ENCODE data around the gene FARP2. TPM values are rescaled to one million over a fixed set of nuclear protein-coding genes. Genes with fewer than 3 reads are reported as not detected.

Gene FARP2
- total RNA-seq, 4 donors from 2014 or later: 42.7 to 229 (median 93.2) TPM

DNA sequence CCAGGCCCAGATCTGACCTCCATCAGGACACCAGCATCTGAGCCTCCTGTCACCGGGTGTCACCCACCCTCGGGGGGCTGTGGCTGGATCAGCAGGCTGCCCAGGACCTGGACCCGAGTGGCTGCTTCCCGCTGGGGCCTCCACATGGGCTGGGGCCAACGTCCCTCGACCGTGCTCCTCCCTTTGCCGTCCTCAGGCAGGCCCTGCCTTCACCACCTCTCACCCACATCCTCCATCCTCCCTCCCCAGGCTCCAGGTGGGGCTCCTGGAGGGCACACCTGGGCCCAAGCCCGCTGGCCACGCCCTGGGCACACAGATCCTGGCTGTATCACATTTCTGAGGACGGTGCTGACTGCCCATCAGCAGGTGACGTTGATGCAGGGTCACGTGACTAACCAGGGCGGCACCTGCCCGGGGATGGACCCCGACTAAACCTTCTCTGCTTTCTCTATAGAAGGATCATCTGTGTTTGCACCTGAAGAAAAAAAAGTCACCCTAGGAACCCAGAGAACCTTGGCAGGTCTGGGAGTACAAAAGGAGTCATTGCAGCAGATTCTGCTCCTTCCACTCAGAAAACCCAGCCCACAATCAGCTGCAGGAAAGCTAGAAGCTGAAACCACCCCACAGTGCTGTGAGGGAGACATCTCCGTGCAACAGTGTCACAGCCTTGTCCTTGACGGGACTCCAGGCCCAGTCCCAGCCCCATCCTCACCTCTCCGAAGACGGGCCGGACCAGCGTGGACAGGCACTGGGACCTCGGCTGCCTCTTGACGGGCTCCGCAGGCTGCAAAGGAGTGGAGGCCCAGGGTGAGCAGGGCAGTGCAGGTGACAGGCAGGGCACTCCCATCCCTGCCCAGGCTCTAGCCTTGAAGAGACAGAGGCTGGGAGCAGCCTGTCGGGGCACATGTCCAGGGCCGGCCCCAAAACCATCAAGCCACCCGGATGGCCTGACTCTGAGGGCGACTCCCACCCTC, 141.1 kb downstream of the FARP2 start:
- no peak for DNase-seq (ENCODE audit: low spot score in 2 of 2)
- no peaks in the 10 kb centered on the region for H3K27me3 ChIP-seq
- peaks cover 0 to 96% (median 3%) of the 10 kb centered on the region in 3 donors for H3K36me3 ChIP-seq
- TF ChIP-seq EP300 (IDR thresholded peaks at IDR 0.05) (no peak), POLR2A (IDR thresholded peaks at IDR 0.05) (no peak)
- TF ChIP-seq, protein P1, sequence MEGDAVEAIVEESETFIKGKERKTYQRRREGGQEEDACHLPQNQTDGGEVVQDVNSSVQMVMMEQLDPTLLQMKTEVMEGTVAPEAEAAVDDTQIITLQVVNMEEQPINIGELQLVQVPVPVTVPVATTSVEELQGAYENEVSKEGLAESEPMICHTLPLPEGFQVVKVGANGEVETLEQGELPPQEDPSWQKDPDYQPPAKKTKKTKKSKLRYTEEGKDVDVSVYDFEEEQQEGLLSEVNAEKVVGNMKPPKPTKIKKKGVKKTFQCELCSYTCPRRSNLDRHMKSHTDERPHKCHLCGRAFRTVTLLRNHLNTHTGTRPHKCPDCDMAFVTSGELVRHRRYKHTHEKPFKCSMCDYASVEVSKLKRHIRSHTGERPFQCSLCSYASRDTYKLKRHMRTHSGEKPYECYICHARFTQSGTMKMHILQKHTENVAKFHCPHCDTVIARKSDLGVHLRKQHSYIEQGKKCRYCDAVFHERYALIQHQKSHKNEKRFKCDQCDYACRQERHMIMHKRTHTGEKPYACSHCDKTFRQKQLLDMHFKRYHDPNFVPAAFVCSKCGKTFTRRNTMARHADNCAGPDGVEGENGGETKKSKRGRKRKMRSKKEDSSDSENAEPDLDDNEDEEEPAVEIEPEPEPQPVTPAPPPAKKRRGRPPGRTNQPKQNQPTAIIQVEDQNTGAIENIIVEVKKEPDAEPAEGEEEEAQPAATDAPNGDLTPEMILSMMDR (IDR thresholded peaks at IDR 0.05): no peak
- H3K9me3 ChIP-seq: no peaks in the 10 kb centered on the region
- H3K4me3 ChIP-seq: no peak overlapping the region
- no peaks in the 10 kb centered on the region for H3K4me1 ChIP-seq
- H3K27ac ChIP-seq: no peak overlapping the region
- 86 to 90% methylated on average over 26 to 29 of the region's 29 CpGs for WGBS, 2 donors

DNA sequence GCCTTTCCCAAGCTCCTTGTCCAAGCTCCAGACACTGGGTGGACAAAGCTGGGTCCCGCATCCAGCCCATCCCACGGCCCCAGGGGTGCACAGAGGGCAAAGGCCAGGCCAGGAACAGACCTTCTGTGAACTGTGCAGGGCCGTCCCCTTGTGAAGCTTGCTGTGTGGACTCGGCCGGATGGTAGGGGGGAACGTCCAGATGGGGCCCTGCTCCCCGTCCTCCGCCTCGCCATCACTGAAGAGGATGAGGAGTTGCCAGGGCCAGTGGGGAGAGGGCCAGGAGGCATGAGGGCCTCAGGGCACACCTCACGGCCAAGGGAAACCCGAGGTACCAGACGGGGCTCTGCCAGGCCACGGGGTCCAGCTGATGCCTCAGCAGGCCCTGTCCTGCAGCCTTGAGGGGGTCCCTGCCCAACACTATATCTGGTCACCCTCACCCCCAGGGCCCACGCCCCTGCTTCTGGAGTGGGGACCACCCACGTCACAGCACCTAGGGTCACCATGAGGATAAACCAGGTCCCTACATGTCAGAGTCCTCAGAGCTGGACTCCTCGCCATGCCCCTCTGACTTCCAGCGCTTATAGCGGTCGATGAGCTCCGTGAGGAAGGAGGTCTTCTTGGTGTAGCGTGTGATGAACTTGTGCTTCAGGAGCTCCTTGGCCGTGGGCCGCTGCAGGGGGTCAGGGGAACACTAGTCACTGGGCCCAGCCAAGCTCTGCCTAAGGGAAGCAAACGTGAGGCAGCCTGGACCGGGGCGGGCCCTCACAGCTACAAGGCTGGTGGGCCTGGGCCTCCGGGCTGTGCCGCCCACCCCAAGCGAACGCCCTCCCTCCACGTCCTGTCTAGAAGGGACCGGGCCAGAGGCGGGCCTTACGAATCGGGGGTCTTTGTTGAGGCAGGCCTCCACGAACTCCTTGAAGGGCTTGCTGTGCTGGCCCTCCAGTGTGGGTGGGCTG, 142.3 kb downstream of the FARP2 start:
- TF ChIP-seq POLR2A (IDR thresholded peaks at IDR 0.05) (no peak), EP300 (IDR thresholded peaks at IDR 0.05) (no peak)
- TF ChIP-seq, protein P1 (IDR thresholded peaks at IDR 0.05): no peak
- 86 to 91% methylated on average over 24 to 30 of the region's 36 CpGs for WGBS, 2 donors

DNA sequence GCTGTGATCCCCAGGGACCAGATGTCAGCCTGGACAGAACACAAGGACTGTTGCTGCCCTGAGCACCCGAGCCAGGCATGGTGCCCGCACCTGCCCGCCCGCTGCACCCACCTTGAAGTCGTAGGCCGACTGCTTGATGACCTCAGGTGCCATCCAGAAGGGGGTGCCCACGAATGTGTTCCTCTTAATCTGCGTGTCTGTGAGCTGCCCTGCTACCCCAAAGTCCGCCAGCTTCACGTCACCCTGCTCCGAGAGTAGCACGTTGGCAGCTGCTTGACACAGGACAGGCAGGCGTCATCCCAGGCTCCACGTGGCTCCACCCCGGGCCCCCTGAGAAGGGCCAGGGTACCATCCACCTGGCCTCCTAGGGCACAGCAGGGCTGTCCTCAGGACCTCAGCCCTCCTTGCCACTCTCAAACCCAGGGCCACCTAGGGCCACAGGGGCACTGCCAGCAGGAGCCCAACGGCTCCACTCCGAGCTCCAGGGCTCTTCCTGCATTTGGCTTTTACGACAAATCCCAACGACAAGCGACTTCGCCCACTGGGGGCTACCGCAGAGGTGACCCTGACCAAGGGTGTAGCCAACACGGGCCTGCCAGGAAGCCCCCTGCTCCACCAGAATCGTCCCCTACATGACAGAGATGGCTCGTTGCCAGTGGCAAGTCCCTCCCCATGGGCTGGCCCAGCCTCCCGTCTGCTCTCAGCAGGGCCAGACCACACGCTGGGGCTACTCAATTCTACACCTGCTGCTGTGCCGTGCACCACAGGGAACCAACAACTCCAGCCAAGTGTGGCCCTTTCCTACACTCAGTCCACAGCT, 143.3 kb downstream of the FARP2 start:
- WGBS, 2 donors: 76 to 78% methylated on average over 16 to 26 of the region's 28 CpGs
- no peak for TF ChIP-seq POLR2A (IDR thresholded peaks at IDR 0.05)
- TF ChIP-seq, protein P1 (IDR thresholded peaks at IDR 0.05): no peak
- TF ChIP-seq EP300 (IDR thresholded peaks at IDR 0.05): no peak
- peaks cover 0 to 91% (median 2%) of the 10 kb centered on the region in 3 donors for H3K36me3 ChIP-seq
- no peaks in the 10 kb centered on the region for H3K27me3 ChIP-seq
- no peak overlapping the region for H3K27ac ChIP-seq
- H3K4me1 ChIP-seq: no peaks in the 10 kb centered on the region
- no peak overlapping the region for H3K4me3 ChIP-seq
- H3K9me3 ChIP-seq: no peaks in the 10 kb centered on the region
- DNase-seq (ENCODE audit: low spot score in 2 of 2): no peak

More for the DNA sequence above, 142.3 kb downstream of the FARP2 start:
- DNase-seq (ENCODE audit: low spot score in 2 of 2): no peak
- Histone ChIP-seq H3K9me3 (no peaks in the 10 kb centered on the region), H3K27ac (no peak overlapping the region), H3K4me3 (no peak overlapping the region), H3K27me3 (no peaks in the 10 kb centered on the region), H3K4me1 (no peaks in the 10 kb centered on the region), H3K36me3 (peaks cover 0 to 92% (median 3%) of the 10 kb centered on the region in 3 donors)

DNA sequence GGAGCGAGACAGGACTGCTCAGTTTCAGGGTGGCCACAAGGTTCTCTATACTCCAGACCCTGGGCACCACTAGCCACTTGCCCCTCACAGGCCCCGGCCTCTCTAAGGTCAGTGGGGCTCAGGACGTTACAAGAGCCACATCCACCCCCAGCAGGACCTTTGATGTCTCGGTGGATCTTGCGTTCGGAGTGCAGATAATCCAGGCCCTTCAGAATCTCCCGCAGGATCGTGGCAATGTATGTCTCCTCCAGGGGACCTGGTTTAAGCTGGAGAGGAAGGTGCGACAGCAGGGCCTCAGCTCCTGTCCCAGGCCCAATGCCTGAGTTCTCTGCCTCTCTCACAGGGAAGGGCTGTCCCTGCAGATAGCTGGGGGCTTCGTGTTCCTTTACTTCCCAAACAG, 143.9 kb downstream of the FARP2 start:
- Histone ChIP-seq H3K36me3 (peaks cover 0 to 86% (median 0%) of the 10 kb centered on the region in 3 donors), H3K27ac (no peak overlapping the region), H3K9me3 (no peaks in the 10 kb centered on the region), H3K4me3 (no peak overlapping the region), H3K27me3 (no peaks in the 10 kb centered on the region), H3K4me1 (peaks cover 0 to 3% (median 0%) of the 10 kb centered on the region in 4 donors)
- 87 to 88% methylated on average over 10 of the region's 10 CpGs for WGBS, 2 donors
- TF ChIP-seq, protein P1 (IDR thresholded peaks at IDR 0.05): no peak
- TF ChIP-seq POLR2A (IDR thresholded peaks at IDR 0.05) (no peak), EP300 (IDR thresholded peaks at IDR 0.05) (no peak)
- DNase-seq (ENCODE audit: low spot score in 2 of 2): no peak
